Ovary (tissue), 3 donors: ENCODE measurements around the gene BGN.

Experiments used
- EP300 ChIP-seq: sonication (generic); formaldehyde crosslinking; IDR thresholded peaks from one replicate; pipeline ENCODE4 v1.6.1; 2017; ENCODE audit warnings: antibody characterized with exemption
- POLR2A ChIP-seq: fragments of 450-650 bp; IDR thresholded peaks from one replicate; pipeline ENCODE4 v1.6.1; 2017; ENCODE audit warnings: antibody characterized with exemption, mild to moderate bottlenecking, moderate library complexity
- TF ChIP-seq, protein P1 (sequence below), 3 donors: fragments of 450-650 bp in 2 of 3; fragments of 200-600 bp in 1 of 3; IDR thresholded peaks; one replicate each; pipeline versions ENCODE4 v1.5.1 to v1.8.0; 2016 to 2022; ENCODE audit warnings: antibody characterized with exemption in 3 of 3, mild to moderate bottlenecking in 1 of 3
- donor health status: DM: no; HTN: no; CAD: no.

DNA sequence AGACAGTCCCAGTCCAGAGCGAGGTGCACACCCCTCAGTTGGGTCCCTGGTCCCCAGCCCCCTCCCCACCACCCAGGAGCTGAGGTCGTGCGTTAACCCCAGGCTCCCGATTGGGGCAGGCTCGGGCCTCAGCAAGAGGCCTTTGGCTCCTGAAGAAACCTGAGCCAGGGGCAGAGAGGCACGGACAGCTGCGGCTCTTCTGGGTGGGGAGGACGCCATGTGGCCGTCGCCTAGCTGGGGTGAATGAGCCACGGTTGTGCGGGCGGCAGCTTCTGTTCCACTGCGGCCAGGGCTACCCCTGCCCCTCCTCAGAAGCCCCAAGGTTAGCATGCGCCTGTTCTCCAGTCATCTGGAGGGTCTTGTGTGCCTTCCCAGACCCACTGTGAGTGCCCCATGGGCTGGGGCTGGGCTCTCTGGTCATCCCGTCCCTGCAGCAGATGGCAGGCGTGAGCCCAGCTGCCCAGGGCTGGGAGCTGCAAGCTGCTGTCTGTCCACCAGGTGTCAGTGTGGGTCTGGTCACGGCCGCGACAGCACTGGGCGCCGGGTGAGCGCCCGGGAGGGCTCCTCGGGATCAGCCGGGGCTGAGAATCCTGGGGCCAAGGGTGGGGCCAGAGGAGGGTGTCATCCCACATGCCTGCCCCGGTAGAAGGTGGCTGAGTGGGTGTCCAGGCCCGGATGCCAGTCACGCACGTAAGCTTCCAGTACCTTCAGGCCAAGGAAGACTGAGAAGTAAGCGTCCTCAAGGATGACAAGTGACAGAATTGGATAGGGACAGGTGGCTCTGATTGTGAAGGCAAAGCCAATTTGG lies 44.6 kb downstream of the BGN start:
- TF ChIP-seq, protein P1, sequence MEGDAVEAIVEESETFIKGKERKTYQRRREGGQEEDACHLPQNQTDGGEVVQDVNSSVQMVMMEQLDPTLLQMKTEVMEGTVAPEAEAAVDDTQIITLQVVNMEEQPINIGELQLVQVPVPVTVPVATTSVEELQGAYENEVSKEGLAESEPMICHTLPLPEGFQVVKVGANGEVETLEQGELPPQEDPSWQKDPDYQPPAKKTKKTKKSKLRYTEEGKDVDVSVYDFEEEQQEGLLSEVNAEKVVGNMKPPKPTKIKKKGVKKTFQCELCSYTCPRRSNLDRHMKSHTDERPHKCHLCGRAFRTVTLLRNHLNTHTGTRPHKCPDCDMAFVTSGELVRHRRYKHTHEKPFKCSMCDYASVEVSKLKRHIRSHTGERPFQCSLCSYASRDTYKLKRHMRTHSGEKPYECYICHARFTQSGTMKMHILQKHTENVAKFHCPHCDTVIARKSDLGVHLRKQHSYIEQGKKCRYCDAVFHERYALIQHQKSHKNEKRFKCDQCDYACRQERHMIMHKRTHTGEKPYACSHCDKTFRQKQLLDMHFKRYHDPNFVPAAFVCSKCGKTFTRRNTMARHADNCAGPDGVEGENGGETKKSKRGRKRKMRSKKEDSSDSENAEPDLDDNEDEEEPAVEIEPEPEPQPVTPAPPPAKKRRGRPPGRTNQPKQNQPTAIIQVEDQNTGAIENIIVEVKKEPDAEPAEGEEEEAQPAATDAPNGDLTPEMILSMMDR (IDR thresholded peaks at IDR 0.05) = peak; percentile 39 to 65 (median 48)
- no peak for TF ChIP-seq EP300
- no peak for TF ChIP-seq POLR2A
